RWPE1 (cell line): ENCODE measurements around the gene IMMP2L.

Experiments
- CTCF ChIA-PET: fragments of 350-600 bp; sonication (Branson Sonifier 250); formaldehyde crosslinking; extraction: SDS; loops from one replicate; lab custom pipeline; 2021; lab: Yijun Ruan, JAX
- POLR2A ChIA-PET: fragments of 400-600 bp; formaldehyde crosslinking; extraction: SDS; loops from one replicate; lab custom pipeline; 2020; ENCODE audit warnings: antibody characterized with exemption; ENCODE audit not compliant: low non-redundant PET; lab: Yijun Ruan, JAX
- DNase-seq: peaks from one replicate; pipeline ENCODE4 v3.0.0; 2012; ENCODE audit warnings: low spot score
- H3K27ac ChIP-seq: fragments of 450-650 bp; 2 replicates; pipeline ENCODE4 v1.5.1; 2017
- TF ChIP-seq, protein P1 (sequence below): fragments of 450-650 bp; conservative IDR thresholded peaks from 2 replicates; pipeline ENCODE4 v1.5.1; 2017; ENCODE audit warnings: low read depth, mild to moderate bottlenecking

The IMMP2L gene

DNA sequence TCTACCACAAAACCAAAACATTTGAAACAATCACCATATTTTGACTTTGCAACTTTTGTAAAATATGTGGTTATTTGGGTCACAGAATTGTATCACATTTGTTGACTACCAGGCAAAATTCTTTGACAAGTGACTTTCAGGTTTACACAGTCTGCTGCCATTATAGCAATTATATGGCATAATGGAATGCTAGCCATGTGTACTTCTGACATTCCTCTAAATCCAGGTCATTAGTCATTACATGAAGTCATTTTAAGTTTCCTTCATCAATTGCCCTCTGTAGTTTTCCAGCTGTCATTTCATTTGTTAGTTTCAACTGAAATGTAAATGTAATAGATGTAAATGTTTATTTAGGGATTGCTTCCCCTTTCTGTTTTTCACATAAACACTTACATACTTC lies 137.5 kb downstream of the IMMP2L start:
- DNase-seq = peak; percentile 4
- ChIA-PET CTCF (no interaction called here), POLR2A (no interaction called here)
- TF ChIP-seq, protein P1, sequence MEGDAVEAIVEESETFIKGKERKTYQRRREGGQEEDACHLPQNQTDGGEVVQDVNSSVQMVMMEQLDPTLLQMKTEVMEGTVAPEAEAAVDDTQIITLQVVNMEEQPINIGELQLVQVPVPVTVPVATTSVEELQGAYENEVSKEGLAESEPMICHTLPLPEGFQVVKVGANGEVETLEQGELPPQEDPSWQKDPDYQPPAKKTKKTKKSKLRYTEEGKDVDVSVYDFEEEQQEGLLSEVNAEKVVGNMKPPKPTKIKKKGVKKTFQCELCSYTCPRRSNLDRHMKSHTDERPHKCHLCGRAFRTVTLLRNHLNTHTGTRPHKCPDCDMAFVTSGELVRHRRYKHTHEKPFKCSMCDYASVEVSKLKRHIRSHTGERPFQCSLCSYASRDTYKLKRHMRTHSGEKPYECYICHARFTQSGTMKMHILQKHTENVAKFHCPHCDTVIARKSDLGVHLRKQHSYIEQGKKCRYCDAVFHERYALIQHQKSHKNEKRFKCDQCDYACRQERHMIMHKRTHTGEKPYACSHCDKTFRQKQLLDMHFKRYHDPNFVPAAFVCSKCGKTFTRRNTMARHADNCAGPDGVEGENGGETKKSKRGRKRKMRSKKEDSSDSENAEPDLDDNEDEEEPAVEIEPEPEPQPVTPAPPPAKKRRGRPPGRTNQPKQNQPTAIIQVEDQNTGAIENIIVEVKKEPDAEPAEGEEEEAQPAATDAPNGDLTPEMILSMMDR = no peak
- H3K27ac ChIP-seq = no peak overlapping the region

DNA sequence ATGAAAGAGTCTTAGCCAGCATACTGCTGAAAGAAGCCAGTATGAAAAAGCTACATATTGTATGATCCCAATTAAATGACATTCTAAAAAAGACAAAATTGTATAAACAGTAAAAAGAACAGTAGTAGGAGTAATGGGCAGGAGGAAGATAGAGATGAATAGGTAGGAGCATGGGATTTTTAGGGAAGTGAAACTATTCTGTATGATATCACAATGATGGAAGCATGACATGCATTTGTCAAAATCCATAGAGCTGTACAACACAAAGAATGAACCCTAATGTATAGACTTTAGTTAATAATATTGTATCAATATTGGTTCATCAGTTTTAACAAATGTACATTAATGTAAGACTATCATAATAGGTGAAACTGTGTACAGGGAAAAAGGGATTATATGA lies 147.9 kb downstream of the IMMP2L start:
- ChIA-PET CTCF (no interaction called here), POLR2A (no interaction called here)
- H3K27ac ChIP-seq = no peak overlapping the region
- TF ChIP-seq, protein P1 = no peak
- no peak for DNase-seq

DNA sequence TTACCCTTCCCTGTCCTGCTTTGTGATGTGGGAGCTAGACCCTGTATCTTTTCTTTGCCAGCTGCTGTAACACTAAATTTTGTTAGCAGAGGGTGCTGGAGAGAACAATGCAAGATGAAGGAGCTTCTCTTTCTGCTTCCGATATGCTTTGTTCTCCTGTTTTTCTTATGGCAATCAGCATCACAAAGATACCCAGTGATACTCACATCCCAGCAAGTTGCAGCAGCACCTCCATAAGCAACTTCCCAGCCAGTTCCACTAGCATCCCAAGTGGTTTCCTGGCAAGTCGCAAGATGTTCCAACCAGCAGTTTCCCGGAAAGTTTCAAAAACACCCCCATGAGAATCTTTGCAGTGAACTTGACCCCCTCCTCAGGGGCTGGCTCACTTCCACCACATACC lies 148.6 kb downstream of the IMMP2L start:
- no peak overlapping the region for H3K27ac ChIP-seq
- DNase-seq = no peak
- TF ChIP-seq, protein P1 = no peak
- ChIA-PET CTCF (no interaction called here), POLR2A (no interaction called here)

DNA sequence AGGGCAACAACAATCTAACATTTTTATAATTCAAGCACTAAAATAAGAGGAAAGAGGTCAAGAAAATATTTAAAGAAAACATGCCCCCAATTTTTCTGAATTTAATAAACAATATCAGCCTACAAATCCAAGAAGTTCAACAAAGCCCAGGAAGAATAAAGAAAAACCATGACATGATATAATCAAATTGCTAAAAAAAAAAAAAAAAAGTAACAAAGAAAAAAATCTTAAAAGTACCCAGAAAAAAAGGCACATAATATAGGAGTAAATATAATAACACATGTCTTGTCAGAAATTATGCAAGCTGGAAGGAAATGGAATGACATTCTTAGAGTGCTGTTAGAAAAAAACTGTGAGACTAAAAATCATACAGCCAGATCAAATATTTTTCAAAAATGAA lies 151.4 kb downstream of the IMMP2L start:
- POLR2A ChIA-PET = no interaction called here
- H3K27ac ChIP-seq = no peak overlapping the region
- CTCF ChIA-PET = no interaction called here
- DNase-seq = no peak
- TF ChIP-seq, protein P1 = no peak; the same call in 1 of the 2 replicates

DNA sequence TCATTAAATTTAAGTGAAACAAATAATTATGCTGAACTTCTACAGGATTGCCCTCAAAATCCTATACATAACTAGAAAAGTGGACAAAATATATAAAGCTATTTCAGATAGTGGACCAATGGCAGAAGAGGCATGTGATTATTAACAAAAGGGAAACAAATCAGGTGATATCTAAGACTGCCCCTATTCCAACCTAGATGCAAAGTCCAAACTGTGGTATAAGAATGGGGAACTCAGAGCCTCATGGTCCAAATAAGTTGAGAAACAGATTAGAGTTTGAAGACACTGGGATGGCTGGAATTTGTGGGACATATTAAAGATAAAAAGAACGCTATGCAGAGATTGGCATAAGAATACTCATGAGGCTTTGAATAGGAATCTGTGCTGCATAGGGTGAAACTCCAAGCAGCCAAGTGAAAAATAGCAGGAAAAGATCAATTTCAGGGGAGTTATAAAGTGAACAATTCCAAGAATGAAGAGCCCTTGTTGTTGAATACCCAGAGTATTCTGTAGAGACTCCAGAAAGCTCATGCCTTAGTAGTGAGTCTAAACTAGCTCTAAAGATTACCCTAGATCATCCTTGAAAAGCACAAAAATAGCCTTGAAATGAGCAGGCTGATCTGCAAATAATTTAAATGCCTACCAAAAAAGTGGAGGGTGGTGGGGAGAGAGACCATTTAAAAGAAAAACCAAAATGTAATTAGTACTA lies 152.4 kb downstream of the IMMP2L start:
- ChIA-PET CTCF (interaction anchor here (0.5 kb wide), 1 partner anchor 101 kb away, joined by 3 read pairs; no protein-coding TSS in a partner anchor), POLR2A (no interaction called here)
- DNase-seq = no peak
- TF ChIP-seq, protein P1 = no peak
- no peak overlapping the region for H3K27ac ChIP-seq

DNA sequence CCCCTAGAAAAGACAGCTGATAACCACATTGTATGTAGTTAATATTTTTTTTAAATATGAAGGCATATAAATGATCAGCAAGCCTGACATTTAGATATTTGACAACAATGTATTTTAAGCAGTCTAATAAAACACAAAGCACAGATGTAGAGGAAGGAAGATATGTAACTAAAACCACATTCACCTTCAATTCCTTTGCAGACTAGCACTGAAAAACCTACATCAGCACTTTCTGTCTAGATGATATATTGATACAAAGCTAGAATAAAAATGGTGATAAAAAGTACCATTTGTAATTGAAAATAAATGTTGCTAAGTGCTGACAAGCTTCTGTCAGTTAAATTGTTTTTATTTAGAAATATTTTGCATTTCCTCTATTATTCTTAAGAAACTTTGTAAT lies 153.6 kb downstream of the IMMP2L start:
- CTCF ChIA-PET = no interaction called here
- TF ChIP-seq, protein P1 = no peak
- no peak overlapping the region for H3K27ac ChIP-seq
- POLR2A ChIA-PET = no interaction called here
- DNase-seq = no peak
